ENCODE data around the gene PPP1R2C.

- TF ChIP-seq CTCF (IDR thresholded peaks at IDR 0.05; ENCODE audit: low read depth, low read length) = no peak
- TF ChIP-seq EZH2phosphoT487 (IDR thresholded peaks at IDR 0.05; ENCODE audit: low read depth) = no peak
These were observed 23.8 kb downstream of the PPP1R2C start for GRCh38 chrX:42754115-42754514.
